ENCODE results near the gene NRM. TPM values are rescaled to one million over a fixed set of nuclear protein-coding genes. Genes with fewer than 3 reads are reported as not detected.

NRM gene
- total RNA-seq, 2 donors from 2014 or later: 2.6 to 5.2 TPM

- Histone ChIP-seq H3K9me3 (no peaks in the 10 kb centered on the region), H3K27me3 (no peaks in the 10 kb centered on the region), H3K36me3 (replicated peaks in 1 of 2; ENCODE audit: insufficient read depth in 1 of 2, low read depth in 2 of 2) (no peaks in the 10 kb centered on the region), H3K4me1 (peaks cover 5% of the 10 kb centered on the region), H3K4me3 (no peak overlapping the region), H3K27ac (no peak overlapping the region)
- DNase-seq (no peak), ATAC-seq (no peak)
- WGBS, 2 donors: 83 to 88% methylated on average over 1 of the region's 1 CpG
- intact Hi-C loops (cut with DNase I): no loop called here
- TF ChIP-seq POLR2A (IDR thresholded peaks at IDR 0.05) (no peak), CTCF (IDR thresholded peaks at IDR 0.05) (no peak)
Observed at GRCh38 chr6:30641048-30641447, 49.7 kb downstream of the NRM start.

GRCh38 chr6:30640481-30640880, 50.3 kb downstream of the NRM start:
- no peaks in the 10 kb centered on the region for H3K36me3 ChIP-seq (replicated peaks in 1 of 2; ENCODE audit: insufficient read depth in 1 of 2, low read depth in 2 of 2)

More at GRCh38 chr6:30640481-30640880, 50.3 kb downstream of the NRM start:
- Histone ChIP-seq H3K4me1 (no peaks in the 10 kb centered on the region), H3K27ac (no peak overlapping the region), H3K4me3 (no peak overlapping the region), H3K9me3 (no peaks in the 10 kb centered on the region), H3K27me3 (no peaks in the 10 kb centered on the region)
- ATAC-seq: no peak
- 65 to 81% methylated on average over 9 to 10 of the region's 10 CpGs for WGBS, 2 donors
- intact Hi-C loops (cut with DNase I): no loop called here
- TF ChIP-seq CTCF (IDR thresholded peaks at IDR 0.05) (no peak), POLR2A (IDR thresholded peaks at IDR 0.05) (no peak)
- no peak for DNase-seq

Small RNA genes lying within 50 kb of the gene (small RNA-seq; reads per million reads assigned to genes)
- gene RF00019: not detected

Other genes with a start within 250 kb of the NRM start
- 100 to 1,000 TPM; 133 to 216 TPM for gene HLA-E, start 201.5 kb downstream of the NRM start, total RNA-seq
- 10 to 100 TPM; 18.7 to 24.7 TPM for gene GNL1, start 134.5 kb downstream of the NRM start, total RNA-seq
- gene PRR3, start 133.7 kb downstream of the NRM start, total RNA-seq: 10 to 100 TPM in 1 of 2 donors, 1 to 10 TPM in 1; 6.9 to 10.4 TPM
- gene ABCF1, start 119.5 kb downstream of the NRM start, total RNA-seq: 10 to 100 TPM; 27.0 to 37.6 TPM
- 10 to 100 TPM; 36.1 to 48.1 TPM for gene PPP1R10, start 73.7 kb downstream of the NRM start, total RNA-seq
- 10 to 100 TPM; 26.4 to 35.5 TPM for gene MRPS18B, start 73.1 kb downstream of the NRM start, total RNA-seq
- 1 to 10 TPM; 2.0 to 5.4 TPM for gene ATAT1, start 64.1 kb downstream of the NRM start, total RNA-seq
- gene C6orf136, start 43.9 kb downstream of the NRM start, total RNA-seq: 10 to 100 TPM in 1 of 2 donors, 1 to 10 TPM in 1; 7.3 to 28.3 TPM
- 10 to 100 TPM; 12.2 to 24.4 TPM for gene DHX16, start 18.0 kb downstream of the NRM start, total RNA-seq
- 10 to 100 TPM; 14.5 to 20.0 TPM for gene PPP1R18, start 4.3 kb downstream of the NRM start, total RNA-seq
- gene MDC1, start 26.3 kb upstream of the NRM start, total RNA-seq: 10 to 100 TPM; 11.4 to 18.1 TPM
- gene TUBB, start 29.4 kb upstream of the NRM start, total RNA-seq: 10 to 100 TPM; 80.9 to 84.4 TPM
- gene FLOT1, start 51.7 kb upstream of the NRM start, total RNA-seq: 10 to 100 TPM; 70.0 to 82.4 TPM
- gene IER3, start 53.6 kb upstream of the NRM start, total RNA-seq: 10 to 100 TPM; 46.4 to 60.3 TPM
- gene DDR1, start 193.5 kb upstream of the NRM start, total RNA-seq: 10 to 100 TPM; 90.3 to 97.3 TPM
- 10 to 100 TPM in 1 of 2 donors, under 1 TPM in 1; 0.66 to 27.2 TPM for gene GTF2H4, start 217.2 kb upstream of the NRM start, total RNA-seq
- gene VARS2, start 223.3 kb upstream of the NRM start, total RNA-seq: 10 to 100 TPM; 16.6 to 29.7 TPM
- gene SFTA2, start 241.2 kb upstream of the NRM start, total RNA-seq: 1 to 10 TPM in 1 of 2 donors, not detected in 1; 5.2 TPM
- gene MUCL3, start 250.0 kb upstream of the NRM start, total RNA-seq: under 1 TPM; under 0.01 to 0.52 TPM

Measured in body of pancreas (tissue), 4 donors.